H1 (cell line): ENCODE data around the gene ANKRD24. TPM values are rescaled to one million over a fixed set of nuclear protein-coding genes. Genes with fewer than 3 reads are reported as not detected.

Source experiments
- BRCA1 ChIP-seq: IDR thresholded peaks from 2 replicates; pipeline ENCODE4 v1.6.1; 2012; ENCODE audit warnings: low read depth, low read length, improper control_type of control experiment
- POLR2A ChIP-seq, 2 experiments: IDR thresholded peaks; 1 replicate in 1 of 2; 2 replicates in 1 of 2; pipeline ENCODE4 v1.6.1; 2011; ENCODE audit warnings: low read depth in 2 of 2, low read length in 2 of 2, mild to moderate bottlenecking in 2 of 2; ENCODE audit errors: control extremely low read depth in 1 of 2
- SP2 ChIP-seq: IDR thresholded peaks from 2 replicates; pipeline ENCODE4 v1.6.1; 2012; ENCODE audit warnings: mild to moderate bottlenecking, low read length, inconsistent platforms
- TBP ChIP-seq: IDR thresholded peaks from 2 replicates; pipeline ENCODE4 v1.6.1; 2011; ENCODE audit warnings: low read depth, low read length, improper control_type of control experiment
- TEAD4 ChIP-seq: IDR thresholded peaks from 2 replicates; pipeline ENCODE4 v1.6.1; 2012; ENCODE audit warnings: low read depth, low read length, inconsistent platforms, mixed read lengths
- polyA plus RNA-seq, 7 experiments: library from polyadenylated mRNA; depleted of rRNA in 3 of 7; stranded (reverse) in 5 of 7; unstranded in 2 of 7; fragments of >200 nt in 5 of 7; fragments of 200-250 nt in 2 of 7; gene quantifications; 1 replicate in 5 of 7; 2 replicates in 1 of 7; 4 replicates in 1 of 7; pipeline versions ENCODE4 v1.2.1 to v1.2.3, GENCODE V29; 2011 to 2013; ENCODE audit warnings: missing spikeins in 2 of 7, mixed read lengths in 2 of 7
- total RNA-seq: library from RNA; stranded (reverse); fragmentation: NEBNext Ultra II Directional; extraction: Animal tissue kit (Norgen Biotek cat#: 25700); gene quantifications from 2 replicates; pipeline ENCODE4 v1.2.1, GENCODE V29; 2021
- TF ChIP-seq, protein P1 (sequence below): IDR thresholded peaks from 2 replicates; pipeline ENCODE4 v1.6.1; 2012; ENCODE audit warnings: low read length, inconsistent platforms

The ANKRD24 gene
- total and polyA plus RNA-seq, 2 of the 8 experiments (the other 6 are each of a cell fraction or from before 2014, with no cell fraction given) = 7.6 to 14.1 TPM

DNA sequence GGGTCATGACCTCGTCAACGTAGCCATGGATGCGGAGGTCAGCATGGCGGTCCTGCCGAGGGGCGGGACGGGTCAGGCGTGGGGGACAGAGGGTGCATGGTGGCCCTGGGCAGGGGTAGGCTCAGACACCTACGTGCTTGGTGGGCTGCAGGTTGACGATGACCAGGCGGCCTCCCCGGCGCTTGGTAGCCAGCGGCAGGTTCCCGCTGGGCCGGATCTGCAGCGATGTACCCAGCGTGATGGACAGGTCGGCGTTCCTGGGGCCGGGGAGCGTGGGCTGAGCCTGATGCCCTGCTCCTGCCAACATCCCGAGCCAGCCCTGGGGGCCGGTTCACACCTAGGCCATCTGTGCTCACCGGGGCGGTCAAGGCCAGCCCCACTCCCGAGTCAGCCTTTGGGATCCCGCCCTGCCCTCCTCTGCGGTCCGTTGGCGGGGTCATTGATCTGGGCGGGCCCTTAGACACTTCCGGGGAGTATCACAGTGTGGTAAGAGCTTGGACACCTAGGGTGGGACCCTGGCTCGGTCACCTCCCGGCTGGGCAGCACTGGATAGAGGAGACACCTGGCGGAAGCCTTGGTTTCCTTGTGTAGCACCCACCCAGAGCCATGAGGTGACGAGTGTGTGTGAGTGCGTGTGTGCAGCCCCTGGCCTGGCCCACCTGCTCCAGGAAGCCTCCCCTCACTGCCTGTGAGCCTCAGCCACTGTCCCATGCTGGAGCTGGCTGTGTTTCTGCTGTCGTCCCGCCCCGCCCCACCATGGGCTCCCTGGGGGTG lies 7.4 kb upstream of the ANKRD24 start (continued):
- TF ChIP-seq, protein P1, sequence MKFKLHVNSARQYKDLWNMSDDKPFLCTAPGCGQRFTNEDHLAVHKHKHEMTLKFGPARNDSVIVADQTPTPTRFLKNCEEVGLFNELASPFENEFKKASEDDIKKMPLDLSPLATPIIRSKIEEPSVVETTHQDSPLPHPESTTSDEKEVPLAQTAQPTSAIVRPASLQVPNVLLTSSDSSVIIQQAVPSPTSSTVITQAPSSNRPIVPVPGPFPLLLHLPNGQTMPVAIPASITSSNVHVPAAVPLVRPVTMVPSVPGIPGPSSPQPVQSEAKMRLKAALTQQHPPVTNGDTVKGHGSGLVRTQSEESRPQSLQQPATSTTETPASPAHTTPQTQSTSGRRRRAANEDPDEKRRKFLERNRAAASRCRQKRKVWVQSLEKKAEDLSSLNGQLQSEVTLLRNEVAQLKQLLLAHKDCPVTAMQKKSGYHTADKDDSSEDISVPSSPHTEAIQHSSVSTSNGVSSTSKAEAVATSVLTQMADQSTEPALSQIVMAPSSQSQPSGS = no peak
- TF ChIP-seq BRCA1 (no peak), POLR2A (IDR thresholded peaks at IDR 0.05; ENCODE audit: control extremely low read depth in 1 of 2, low read depth in 2 of 2, low read length in 2 of 2) (no peak), TEAD4 (no peak), TBP (no peak), SP2 (no peak)
